LoVo (cell line): ENCODE results near the gene C4orf33.
"Not testable (repeated sequence)": the region's sequence is repeated elsewhere in the genome, so short reads cannot be mapped to it uniquely, and the experiment has no call there.

Experiments
- DNase-seq: peaks from one replicate; pipeline ENCODE4 v3.0.0-alpha.2; 2016; ENCODE audit warnings: low spot score

Gene C4orf33

GRCh38 chr4:129095811-129096454, at the start of gene C4orf33:
Gene C4orf33, plus strand, starts transcription at chr4:129096152. Its CDS starts 6,459 bp downstream, at chr4:129102611.
- DNase-seq = peak; percentile 75

GRCh38 chr4:129059028-129059427, 36.9 kb upstream of the C4orf33 start:
- no peak for DNase-seq

GRCh38 chr4:129062580-129062979, 33.4 kb upstream of the C4orf33 start:
- DNase-seq = no peak

- no peak for DNase-seq
These were observed 32.3 kb upstream of the C4orf33 start for GRCh38 chr4:129063640-129064039.

- DNase-seq = no peak
These were observed 31.2 kb upstream of the C4orf33 start for GRCh38 chr4:129064717-129065116.

- DNase-seq = not testable (repeated sequence)
These were observed 26.4 kb upstream of the C4orf33 start for GRCh38 chr4:129069537-129069936.

GRCh38 chr4:129077326-129077725, 18.6 kb upstream of the C4orf33 start:
- DNase-seq = no peak

- DNase-seq = no peak
These were observed 15.8 kb upstream of the C4orf33 start for GRCh38 chr4:129080129-129080528.

- DNase-seq = no peak
These were observed 13.7 kb upstream of the C4orf33 start for GRCh38 chr4:129082302-129082701.

GRCh38 chr4:129085472-129085871, 10.5 kb upstream of the C4orf33 start:
- DNase-seq = no peak

- DNase-seq = no peak
These were observed 8.4 kb upstream of the C4orf33 start for GRCh38 chr4:129087516-129087915.

GRCh38 chr4:129092631-129093190, 3.2 kb upstream of the C4orf33 start:
- peak; percentile 28 for DNase-seq

GRCh38 chr4:129093191-129093920, 2.6 kb upstream of the C4orf33 start, which contains the start of gene SCLT1:
Gene SCLT1, minus strand, starts transcription at chr4:129093539. Its CDS starts 436 bp downstream, at chr4:129093103.
- peak; percentile 98 for DNase-seq

- no peak for DNase-seq
These were observed 1.6 kb upstream of the C4orf33 start for GRCh38 chr4:129094347-129094746.

- DNase-seq = no peak
These were observed 2.6 kb downstream of the C4orf33 start for GRCh38 chr4:129098531-129099001.

GRCh38 chr4:129109965-129110824, 14.2 kb downstream of the C4orf33 start:
- no peak for DNase-seq

GRCh38 chr4:129110931-129111330, 15.0 kb downstream of the C4orf33 start:
- no peak for DNase-seq

- no peak for DNase-seq
These were observed 16.0 kb downstream of the C4orf33 start for GRCh38 chr4:129111919-129112318.

GRCh38 chr4:129113434-129113833, 17.5 kb downstream of the C4orf33 start:
- DNase-seq = no peak

GRCh38 chr4:129113919-129114318, 18.0 kb downstream of the C4orf33 start:
- no peak for DNase-seq

- no peak for DNase-seq
These were observed 21.8 kb downstream of the C4orf33 start for GRCh38 chr4:129117705-129118104.

GRCh38 chr4:129126614-129127013, 30.7 kb downstream of the C4orf33 start:
- not testable (repeated sequence) for DNase-seq
